Measurements from ENCODE around the gene IRAK3.
"Not testable (repeated sequence)": the region's sequence is repeated elsewhere in the genome, so short reads cannot be mapped to it uniquely, and the experiment has no call there.

The IRAK3 gene

DNA sequence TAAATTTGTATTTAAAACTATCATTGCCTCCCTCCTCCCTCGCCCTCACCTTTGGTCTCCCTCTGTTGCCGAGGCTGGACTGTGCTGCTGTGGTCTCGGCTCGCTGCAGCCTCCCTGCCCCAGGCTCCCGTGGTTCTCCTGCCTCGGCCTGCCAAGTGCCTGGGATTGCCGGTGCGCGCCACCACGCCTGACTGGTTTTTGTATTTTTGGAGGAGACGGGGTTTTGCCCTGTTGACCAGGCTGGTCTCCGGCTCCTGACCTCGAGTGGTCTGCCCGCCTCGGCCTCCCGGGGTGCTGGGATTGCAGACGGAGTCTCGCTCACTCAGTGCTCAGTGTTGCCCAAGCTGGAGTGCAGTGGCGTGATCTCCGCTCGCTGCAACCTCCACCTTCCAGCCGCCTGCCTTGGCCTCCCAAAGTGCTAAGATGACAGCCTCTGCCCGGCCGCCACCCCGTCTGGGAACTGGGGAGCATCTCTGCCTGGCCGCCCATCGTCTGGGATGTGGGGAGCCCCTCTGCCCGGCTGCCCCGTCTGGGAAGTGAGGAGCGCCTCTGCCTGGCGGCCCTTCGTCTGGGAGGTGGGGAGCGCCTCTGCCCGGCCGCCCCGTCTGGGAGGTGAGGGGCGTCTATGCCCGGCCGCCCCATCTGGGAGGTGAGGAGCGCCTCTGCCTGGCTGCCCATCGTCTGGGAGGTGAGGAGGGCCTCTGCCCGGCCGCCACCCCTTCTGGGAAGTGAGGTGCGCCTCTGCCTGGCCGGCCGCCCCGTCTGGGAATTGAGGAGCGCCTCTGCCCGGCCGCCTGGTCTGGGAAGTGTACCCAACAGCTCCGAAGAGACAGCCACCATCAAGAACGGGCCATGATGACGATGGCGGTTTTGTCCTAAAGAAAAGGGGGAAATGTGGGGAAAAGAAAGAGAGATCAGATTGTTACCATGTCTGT is 14.4 kb upstream of the IRAK3 start:
- not testable (repeated sequence) for DNase-seq

DNA sequence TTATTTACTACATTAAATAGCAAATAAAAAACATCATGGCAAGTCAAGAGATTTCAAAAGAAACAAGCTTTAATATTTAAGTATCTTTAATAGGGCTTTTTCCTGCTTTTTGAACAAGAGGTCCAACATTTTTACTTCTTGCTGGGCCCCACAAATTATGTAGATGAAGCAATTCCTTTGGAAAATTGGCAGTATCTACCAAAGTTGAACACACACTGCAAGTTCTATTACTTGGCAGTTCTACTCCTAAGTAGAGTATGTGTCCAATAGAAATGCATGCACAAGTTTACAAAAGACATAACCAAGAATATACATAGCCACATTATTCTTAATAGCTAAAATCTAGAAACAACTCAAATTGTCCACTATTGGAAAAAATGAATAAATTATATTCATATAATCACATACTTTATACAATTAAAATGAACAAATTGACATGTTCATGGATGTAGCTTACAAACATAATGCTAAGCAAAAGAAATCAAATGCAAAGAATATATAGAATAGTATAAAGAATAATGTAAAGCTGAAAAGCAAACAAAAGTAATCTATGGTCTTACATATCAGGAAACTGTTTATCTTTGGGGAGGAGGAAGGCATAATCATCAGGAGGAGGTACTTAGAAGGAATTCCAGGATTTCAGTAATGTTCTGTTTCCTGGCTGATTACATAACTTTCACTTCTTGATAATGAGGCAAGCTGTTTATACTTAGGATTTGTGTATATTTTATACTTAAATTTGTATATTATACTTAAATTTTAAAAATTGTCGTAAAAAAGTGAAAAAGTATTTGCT is 12.7 kb upstream of the IRAK3 start:
- DNase-seq, result no peak

DNA sequence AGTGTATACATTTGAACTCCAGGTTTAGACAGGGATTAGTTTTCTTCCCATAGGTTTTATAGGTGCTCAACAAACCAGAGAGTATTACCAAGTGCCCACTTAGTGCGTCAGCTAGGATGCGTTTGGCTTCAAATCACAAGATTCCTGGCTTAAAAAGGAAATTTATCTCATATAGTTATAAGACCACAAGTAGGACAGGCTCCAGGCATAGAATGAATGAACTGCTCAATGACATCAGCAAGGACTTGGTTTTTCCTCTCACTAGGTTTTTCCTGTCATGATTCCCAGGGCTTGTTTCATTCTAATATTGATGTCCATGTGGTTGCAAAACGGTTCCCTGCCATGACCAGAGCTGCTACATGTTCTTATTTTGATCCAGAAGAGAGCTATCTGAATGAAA is 6.1 kb upstream of the IRAK3 start:
- no peak for DNase-seq

DNA sequence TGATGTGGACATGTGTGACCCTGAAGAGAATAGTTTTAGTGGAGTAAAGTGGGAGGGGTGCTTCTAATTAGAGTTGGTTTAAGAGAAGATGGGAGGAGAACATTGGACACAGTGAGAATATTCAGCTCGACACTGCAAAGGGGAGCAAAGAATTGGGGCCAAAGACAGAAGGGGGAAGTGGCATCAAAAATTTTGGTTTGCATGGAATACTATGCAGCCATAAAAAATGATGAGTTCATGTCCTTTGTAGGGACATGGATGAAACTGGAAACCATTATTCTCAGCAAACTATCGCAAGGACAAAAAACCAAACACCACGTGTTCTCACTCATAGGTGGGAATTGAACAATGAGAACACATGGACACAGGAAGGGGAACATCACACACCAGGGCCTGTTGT is 4.2 kb upstream of the IRAK3 start:
- not testable (repeated sequence) for DNase-seq

DNA sequence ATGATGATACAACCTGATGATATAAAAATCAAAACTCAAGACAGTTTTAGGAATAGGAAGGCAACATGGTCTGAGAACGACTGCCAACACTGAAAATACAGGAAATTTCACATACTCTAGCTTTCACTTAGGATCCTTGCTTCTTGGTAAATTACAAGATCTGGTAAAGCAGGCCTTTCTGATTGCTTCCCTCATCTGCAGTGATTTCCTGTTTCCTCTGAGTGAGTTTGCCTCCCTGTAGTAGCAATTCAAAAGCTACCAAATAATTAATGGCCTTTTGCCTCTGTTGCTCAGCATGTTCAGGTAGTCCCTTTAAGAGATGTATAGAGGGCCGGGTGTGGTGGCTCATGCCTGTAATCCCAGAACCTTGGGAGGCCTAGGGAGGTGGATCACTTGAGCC is 2.0 kb upstream of the IRAK3 start:
- no peak for DNase-seq

DNA sequence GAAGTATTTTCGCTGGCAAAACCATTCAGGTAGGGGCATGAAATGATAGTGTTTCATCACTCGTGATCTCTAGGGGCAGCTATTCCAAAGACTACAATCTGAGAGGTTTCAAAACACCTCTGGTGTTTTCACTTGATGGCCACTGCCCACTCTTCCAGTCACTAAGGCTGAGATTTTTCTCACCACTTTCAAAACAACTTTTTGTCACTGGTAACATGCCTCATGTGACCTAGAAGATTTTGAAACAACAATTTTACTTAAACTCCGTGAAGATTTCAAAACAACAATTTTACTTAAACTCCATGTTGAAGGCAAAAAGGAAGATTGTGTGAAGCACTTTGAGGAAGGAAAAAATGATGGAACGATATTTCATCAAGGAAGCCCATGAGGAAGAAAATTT is 1.2 kb upstream of the IRAK3 start:
- DNase-seq, result no peak

DNA sequence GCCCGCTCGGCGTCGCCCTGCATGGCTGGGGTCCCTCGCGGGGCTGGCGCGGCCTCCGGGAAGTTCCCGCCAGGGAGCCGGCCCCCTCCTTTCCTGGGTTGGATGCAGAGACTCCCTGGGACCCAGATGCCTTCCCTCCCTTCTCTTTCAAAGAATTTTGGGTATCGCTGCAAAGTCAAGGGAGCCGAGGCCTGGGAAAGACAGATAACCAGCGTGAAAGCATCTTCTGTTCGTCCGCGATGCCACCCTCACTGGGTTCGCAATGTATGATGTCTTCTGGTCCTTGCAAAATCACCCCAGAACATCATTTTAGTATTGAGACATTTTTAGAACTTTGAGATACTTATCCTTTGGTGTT is 451 bp downstream of the IRAK3 start:
- no peak for DNase-seq

DNA sequence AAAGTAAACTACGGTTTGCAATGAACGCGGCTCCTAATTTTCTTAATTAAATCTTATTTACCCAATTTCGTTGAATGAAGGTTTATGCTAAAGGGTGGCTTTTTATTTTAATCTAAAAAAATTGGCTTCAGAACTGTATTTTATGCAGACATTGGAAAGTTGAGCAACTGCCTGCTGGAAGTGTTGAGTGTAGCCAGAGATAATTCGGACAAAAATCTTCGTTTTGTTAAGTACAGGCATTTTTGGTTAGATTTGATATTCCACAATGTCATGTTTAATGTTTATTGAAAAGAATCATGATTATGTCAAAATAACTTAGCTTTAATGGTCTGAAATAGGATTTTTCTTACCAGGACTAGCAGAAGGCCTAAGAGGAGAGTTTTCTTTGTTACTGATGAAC is 875 bp downstream of the IRAK3 start:
- no peak for DNase-seq

DNA sequence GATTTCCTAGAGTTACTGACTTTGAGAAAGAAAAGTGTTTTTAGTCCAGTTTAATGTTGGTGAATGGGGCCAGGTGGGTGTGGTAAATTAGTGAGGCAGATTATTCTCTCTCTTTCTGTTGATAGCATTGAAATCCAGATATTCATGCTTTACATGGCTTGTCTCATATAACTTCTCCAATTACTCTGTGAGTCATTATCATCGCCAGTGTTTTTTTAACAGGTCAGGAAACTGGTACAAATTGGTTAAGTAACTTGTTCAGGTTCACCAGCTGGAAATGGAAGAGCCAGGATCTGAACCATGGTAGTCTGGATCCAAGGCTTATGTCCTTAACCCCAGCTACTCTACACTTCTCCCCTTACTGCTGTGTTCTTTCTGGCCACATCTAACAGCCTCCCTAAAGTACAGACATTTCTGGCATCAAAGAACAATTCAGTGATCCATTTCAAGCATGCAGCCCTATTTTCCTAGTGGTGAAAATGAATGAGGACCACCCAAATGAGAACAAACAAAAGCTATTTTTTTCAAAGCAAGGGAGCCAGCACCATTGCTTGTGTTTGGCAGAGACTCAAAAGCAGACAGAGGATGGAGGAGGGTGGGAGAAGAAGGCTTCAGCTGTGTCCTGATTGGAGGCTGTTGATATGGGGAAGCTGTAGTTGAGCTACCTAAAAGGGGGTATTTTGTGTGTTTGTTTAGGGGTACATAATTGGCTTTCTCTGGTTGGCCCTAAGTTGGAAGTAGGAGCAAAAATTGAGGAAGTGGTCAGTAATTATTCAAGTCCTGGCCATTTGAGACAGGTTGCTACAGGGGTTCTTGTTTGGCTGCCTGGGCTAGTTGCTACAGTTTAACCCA is 1.7 kb downstream of the IRAK3 start:
- no peak for DNase-seq

DNA sequence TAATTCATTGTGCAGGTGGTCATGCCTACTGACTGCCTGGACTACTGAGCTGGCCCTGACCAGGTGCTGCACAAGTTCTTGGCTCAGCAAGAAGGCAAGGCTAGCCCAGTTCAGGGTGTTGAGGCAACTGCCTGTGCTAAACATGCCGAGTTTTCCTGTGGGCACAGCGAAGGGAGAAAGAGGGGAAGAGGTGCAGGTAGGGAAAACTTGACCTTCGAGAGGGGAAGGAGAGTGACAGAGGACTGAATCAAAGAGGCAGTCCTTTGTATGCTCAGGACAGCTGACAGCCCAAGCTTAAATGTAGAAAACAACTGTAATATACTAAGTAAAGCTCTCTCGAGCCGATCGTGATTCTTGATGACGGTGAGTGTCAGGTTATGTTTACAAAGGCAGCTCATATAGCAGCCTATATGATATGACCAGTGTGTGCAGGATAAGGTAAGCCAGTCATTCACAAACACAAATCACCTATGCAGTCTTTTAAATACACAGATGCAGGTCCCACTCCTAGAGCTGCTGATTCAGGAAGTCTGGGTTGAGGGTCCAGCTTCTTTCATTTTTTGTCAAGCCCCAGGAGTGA is 2.6 kb downstream of the IRAK3 start:
- DNase-seq, result no peak

DNA sequence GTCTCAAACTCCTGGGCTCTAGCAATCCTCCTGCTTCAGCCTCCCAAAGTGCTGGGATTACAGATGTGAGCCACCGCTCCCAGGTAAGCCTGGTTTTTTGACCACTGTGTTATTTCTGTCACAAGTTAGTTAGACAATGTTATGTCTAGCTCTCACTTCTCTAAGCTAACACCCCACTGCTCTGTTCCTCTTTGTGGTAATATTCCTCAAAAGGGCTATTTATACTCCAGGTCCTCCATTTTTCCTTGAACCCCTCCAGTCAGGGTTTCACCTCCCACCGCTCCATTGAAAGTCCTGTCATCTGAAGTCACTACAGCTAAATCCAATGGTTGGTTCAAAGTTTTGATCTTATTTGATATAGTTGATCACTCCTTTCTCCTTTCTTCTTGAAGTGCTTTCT is 5.1 kb downstream of the IRAK3 start:
- no peak for DNase-seq

DNA sequence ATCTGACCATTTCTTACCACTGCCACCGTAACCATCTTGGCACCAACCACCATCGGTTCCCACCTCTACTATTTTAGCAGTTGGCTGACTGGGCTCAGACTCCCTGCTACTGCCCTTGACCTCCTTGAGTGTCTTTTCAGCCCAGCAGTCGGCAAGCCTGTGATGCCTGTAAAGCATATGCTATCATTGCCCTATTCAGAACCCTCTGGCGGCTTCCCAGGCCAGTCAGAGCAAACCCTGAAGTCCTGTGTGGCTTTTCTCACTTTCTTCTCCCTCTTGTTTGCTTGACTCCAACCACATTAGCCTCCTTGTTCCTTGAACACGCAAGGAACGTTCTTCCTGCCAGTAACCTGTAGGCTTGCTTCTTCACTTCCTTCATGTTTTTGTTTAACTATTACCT is 6.2 kb downstream of the IRAK3 start:
- no peak for DNase-seq

DNA sequence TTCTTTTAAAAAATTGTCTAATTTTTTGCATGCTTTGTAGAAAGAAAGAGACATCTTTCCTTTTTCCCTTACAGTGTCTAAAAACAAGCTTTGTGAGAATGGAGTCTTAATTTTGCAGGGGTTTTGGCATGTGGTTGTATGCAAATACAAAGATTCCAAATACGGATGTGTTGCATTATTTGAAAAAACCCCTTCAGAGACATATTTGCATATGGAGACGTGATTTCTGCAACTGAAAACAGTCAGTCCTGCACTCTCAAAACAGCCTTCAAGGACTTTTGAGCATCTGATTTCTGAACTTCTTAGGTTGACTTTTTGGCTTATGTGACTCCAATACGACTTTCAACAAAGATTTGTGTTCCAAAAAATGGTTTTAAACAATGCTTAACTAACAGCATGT is 7.8 kb downstream of the IRAK3 start:
- DNase-seq, result no peak

DNA sequence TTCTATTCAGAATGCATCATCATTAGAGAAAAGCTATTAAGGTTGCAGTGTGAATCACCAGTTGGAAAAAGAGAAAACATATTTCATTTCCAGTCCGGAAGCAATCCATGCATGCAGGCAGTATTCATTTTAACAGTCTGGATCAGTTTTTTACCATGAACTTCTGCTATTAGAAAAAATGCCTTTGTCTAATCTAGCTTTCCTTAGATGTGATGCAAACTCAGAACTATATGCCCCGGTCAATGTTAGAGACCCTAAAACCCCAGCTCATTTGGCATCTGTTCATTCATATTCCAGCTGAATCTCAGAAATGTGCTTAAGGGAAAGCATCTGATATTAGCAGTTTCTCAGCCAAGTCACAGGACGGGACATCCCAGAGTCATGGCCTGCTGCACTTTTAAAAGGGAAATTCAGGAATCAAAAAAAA is 8.5 kb downstream of the IRAK3 start:
- DNase-seq, result no peak

DNA sequence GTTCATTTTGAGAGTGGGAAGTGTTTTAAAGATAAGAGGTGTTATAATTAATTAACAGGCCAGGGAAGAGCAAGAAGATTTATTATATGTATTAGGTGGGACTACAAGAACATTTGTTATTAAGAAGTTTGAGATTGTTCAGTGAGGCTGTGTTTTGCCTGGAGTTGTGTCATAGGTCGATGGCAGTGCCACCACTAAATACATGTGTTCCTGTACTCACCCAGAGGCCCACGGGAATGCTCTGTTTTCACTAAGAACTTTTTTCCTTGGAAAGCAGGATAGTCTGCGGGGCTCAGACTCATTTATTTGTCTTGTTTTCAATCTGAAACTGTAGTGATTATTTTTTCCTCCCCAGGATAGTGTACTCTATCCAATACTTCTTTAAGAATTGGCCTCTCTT is 10.1 kb downstream of the IRAK3 start:
- DNase-seq, result no peak

DNA sequence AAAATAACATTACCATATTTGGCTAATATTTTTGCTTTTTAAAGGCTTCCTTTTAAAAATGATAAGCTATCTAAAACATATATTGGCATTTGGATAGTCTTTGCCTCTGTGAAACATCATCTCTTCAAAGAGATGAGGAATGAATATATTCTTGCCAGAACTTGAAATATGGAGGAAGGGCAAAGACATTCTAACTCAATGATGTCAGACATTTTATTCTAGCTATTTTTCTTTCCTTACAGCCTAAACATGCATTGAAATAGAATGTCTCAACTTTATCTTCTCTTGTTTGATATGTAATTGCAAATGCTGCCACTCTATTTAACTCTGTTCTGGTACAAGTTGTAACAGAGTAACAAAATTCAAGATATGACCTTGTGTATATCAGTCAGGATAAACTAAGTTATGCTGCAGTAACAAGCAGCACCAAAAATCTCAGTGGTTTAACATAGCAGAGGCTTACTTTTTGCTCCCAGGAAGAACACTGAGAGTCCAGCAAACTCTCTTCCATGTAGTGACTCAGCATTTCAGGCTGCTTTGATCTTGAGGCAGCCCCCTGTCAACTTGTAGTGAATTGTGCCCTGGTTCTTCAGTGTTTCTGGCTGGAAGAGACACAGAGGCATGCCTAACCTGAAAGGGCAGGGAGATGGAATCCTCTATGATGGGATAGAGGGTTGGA is 11.0 kb downstream of the IRAK3 start:
- no peak for DNase-seq

DNA sequence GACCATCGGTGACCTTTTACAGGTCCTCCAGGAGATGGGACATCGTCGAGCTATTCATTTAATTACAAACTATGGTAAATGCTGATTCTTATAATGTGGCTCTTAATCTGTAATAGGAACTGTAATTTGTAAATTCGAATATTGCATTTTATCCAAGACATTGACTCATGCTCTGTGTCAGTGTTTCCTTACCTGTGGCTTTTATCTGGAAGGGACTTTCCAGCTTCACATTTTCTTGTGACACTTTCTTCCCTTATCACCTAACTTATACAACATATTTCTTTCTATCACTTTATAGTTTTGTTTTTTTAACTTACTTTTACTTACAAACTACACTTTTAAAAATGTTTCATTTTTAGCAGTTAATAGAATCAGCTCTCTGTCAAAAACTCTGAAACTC is 14.8 kb downstream of the IRAK3 start:
- DNase-seq, result no peak

DNA sequence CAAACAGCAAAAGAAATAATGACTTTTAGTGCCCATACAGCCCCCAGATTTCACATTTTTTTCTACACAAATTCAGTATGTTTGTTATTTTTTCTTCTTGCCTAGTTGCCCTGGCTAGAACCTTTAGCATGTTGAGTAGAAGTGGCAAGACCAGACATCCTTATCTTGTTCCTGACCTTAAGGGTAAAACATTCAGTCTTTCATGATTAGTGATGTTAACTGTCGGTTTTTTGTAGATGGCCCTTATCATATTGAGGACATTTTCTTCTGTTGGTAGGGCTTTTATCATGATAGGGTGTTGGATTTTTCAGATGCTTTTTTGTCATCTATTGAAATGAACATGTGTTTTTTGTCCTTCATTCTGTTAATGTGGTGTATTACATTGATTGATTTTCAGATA is 17.1 kb downstream of the IRAK3 start:
- DNase-seq, result no peak

DNA sequence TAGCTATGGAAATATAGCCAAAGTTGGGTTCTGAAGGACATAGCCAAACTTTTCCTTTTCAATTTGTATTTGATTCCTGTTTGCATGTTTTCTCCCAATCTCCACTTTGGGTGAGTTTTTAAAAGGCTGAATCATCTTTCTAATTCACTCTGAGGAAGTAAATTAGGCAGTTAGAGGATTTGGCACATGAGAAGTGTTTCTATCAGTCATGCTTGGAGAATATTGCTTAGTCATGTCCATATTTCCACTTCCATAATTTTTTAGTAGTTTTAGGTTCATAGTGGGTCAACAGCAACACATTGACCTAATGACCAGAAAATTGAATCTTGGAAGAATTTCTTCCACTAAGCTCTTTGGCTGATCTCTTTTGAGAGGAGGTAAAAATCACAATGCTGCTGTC is 21.8 kb downstream of the IRAK3 start:
- no peak for DNase-seq

DNA sequence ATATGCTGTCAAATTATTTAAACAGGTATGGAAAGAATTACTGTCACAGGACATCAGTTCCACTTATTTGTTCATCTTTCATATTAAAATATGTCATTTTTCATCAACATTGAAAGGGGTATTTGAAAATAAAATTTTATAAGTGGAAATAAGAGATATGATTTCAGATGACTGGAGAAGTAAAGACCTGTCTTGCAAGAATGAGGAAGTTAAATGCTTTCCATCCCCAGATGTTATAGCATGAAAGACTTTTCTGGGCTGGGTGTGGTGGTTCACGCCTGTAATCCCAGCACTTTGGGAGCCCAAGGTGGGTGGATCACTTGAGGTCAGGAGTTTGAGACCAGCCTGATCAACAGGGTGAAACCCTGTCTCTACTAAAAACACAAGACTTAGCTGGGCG is 22.6 kb downstream of the IRAK3 start:
- DNase-seq, result not testable (repeated sequence)

DNA sequence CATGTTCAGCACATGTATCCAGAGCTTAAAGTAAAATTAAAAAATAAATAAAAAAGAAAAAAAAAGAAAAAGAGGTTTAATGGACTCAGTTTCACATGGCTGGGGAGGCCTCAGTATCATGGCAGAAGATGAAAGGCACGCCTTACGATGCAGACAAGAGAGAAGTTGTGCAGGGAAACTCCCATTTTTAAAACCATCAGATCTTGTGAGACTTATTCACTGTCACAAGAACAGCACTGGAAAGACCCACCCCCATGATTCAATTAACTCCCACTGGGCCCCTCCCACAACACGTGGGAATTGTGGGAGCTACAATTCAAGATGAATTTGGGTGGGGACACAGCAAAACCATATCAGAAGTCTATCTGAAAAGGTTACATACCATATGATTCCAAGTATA is 24.0 kb downstream of the IRAK3 start:
- DNase-seq, result not testable (repeated sequence)

DNA sequence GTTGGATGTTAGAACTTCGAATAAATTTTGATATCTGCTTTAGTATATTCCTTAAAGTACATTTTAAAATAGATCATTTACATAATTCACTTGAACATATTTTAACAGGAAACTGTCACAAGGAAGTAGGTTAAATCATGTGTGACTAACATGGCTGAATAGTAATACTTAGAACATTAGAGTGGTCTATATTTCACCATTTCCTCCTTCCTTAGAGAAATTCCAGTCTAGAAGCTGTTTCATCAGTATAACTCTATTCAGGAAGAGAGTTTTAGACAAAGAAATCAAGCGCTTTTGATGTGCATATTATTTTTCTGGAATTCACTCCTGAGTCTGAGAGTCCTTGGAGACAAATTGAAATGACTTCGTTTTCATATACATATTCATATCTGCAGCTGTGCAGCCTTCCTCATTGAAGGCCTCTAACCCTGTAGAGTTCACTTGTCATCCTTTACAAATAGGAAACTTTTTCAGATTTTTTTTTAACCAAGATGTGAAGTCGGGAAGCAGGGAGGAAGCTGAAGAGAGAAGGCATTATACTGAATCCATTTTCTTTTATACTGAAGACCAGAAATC is 28.4 kb downstream of the IRAK3 start:
- DNase-seq, result no peak
